Ishikawa (cell line): ENCODE results near the gene HIF1AN.

Source experiments
- CEBPB ChIP-seq: IDR thresholded peaks from 2 replicates; pipeline ENCODE4 v1.6.1; 2012
- CREB1 ChIP-seq: IDR thresholded peaks from 2 replicates; pipeline ENCODE4 v1.6.1; 2012; ENCODE audit warnings: low read depth
- EGR1 ChIP-seq: IDR thresholded peaks from 2 replicates; pipeline ENCODE4 v1.6.1; 2012
- EP300 ChIP-seq: IDR thresholded peaks from 2 replicates; pipeline ENCODE4 v1.6.1; 2012; ENCODE audit warnings: borderline replicate concordance
- FOXM1 ChIP-seq: IDR thresholded peaks from 2 replicates; pipeline ENCODE4 v1.6.1; 2012; ENCODE audit warnings: low read depth, borderline replicate concordance
- MAX ChIP-seq: IDR thresholded peaks from 2 replicates; pipeline ENCODE4 v1.6.1; 2012
- NFIC ChIP-seq: IDR thresholded peaks from 2 replicates; pipeline ENCODE4 v1.6.1; 2012
- RAD21 ChIP-seq: IDR thresholded peaks from 2 replicates; pipeline ENCODE4 v1.6.1; 2012; ENCODE audit warnings: low read depth
- REST ChIP-seq: IDR thresholded peaks from 2 replicates; pipeline ENCODE4 v1.6.1; 2012; ENCODE audit warnings: low read depth, mild to moderate bottlenecking
- TAF1 ChIP-seq: IDR thresholded peaks from 2 replicates; pipeline ENCODE4 v1.6.1; 2012; ENCODE audit warnings: low read depth, mild to moderate bottlenecking
- TCF12 ChIP-seq: IDR thresholded peaks from 2 replicates; pipeline ENCODE4 v1.6.1; 2012; ENCODE audit warnings: low read depth
- TEAD4 ChIP-seq: IDR thresholded peaks from 2 replicates; pipeline ENCODE4 v1.6.1; 2012
- USF1 ChIP-seq: IDR thresholded peaks from 2 replicates; pipeline ENCODE4 v1.6.1; 2012
- YY1 ChIP-seq: IDR thresholded peaks from 2 replicates; pipeline ENCODE4 v1.6.1; 2012; ENCODE audit warnings: low read depth
- ZBTB7A ChIP-seq: IDR thresholded peaks from 2 replicates; pipeline ENCODE4 v1.6.1; 2012; ENCODE audit warnings: low read depth

HIF1AN gene

GRCh38 chr10:100551196-100551595 is 15.5 kb downstream of the HIF1AN start:
- TF ChIP-seq MAX (no peak), REST (no peak), RAD21 (no peak), CEBPB (no peak), FOXM1 (no peak), CREB1 (no peak), TEAD4 (no peak), TCF12 (no peak)

GRCh38 chr10:100551738-100552137 is 16.0 kb downstream of the HIF1AN start:
- no peak for TF ChIP-seq ZBTB7A
- TF ChIP-seq YY1, result no peak
- no peak for TF ChIP-seq EP300
- no peak for TF ChIP-seq NFIC
- TF ChIP-seq FOXM1, result no peak
- TF ChIP-seq TAF1, result no peak
- TF ChIP-seq USF1, result no peak
- TF ChIP-seq TEAD4, result no peak
- TF ChIP-seq RAD21, result no peak
- TF ChIP-seq TCF12, result no peak
- no peak for TF ChIP-seq REST
- TF ChIP-seq EGR1, result no peak
- no peak for TF ChIP-seq CEBPB
- no peak for TF ChIP-seq CREB1
- no peak for TF ChIP-seq MAX

GRCh38 chr10:100553929-100554328 is 18.2 kb downstream of the HIF1AN start:
- no peak for TF ChIP-seq RAD21
- TF ChIP-seq REST, result no peak

- TF ChIP-seq USF1 (no peak), RAD21 (no peak), NFIC (no peak), EP300 (no peak), TEAD4 (no peak), ZBTB7A (no peak), MAX (no peak), TAF1 (no peak), EGR1 (no peak)
These were observed 19.2 kb downstream of the HIF1AN start for GRCh38 chr10:100554902-100555301.

- TF ChIP-seq MAX (no peak), CREB1 (no peak), NFIC (no peak), USF1 (no peak), CEBPB (no peak), YY1 (no peak), RAD21 (no peak), TCF12 (no peak), EP300 (no peak), ZBTB7A (no peak), FOXM1 (no peak), TAF1 (no peak), EGR1 (no peak), REST (no peak), TEAD4 (no peak)
These were observed 24.5 kb downstream of the HIF1AN start for GRCh38 chr10:100560248-100560647.
